DND-41 (cell line): ENCODE measurements around the gene RNF152.

ENCODE experiments used
- EZH2 ChIP-seq: IDR thresholded peaks from 3 replicates; pipeline ENCODE4 v1.6.1; 2012; ENCODE audit warnings: borderline replicate concordance, low read depth, mild to moderate bottlenecking, moderate library complexity, low read length, inconsistent platforms; ENCODE audit not compliant: severe bottlenecking
- TF ChIP-seq, protein P1 (sequence below): IDR thresholded peaks from 2 replicates; pipeline ENCODE4 v1.5.1; 2012; ENCODE audit warnings: borderline replicate concordance, low read length, moderate library complexity, mild to moderate bottlenecking; ENCODE audit not compliant: poor library complexity, severe bottlenecking; ENCODE audit errors: extremely low read depth

- TF ChIP-seq, protein P1, sequence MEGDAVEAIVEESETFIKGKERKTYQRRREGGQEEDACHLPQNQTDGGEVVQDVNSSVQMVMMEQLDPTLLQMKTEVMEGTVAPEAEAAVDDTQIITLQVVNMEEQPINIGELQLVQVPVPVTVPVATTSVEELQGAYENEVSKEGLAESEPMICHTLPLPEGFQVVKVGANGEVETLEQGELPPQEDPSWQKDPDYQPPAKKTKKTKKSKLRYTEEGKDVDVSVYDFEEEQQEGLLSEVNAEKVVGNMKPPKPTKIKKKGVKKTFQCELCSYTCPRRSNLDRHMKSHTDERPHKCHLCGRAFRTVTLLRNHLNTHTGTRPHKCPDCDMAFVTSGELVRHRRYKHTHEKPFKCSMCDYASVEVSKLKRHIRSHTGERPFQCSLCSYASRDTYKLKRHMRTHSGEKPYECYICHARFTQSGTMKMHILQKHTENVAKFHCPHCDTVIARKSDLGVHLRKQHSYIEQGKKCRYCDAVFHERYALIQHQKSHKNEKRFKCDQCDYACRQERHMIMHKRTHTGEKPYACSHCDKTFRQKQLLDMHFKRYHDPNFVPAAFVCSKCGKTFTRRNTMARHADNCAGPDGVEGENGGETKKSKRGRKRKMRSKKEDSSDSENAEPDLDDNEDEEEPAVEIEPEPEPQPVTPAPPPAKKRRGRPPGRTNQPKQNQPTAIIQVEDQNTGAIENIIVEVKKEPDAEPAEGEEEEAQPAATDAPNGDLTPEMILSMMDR: no peak
- no peak for TF ChIP-seq EZH2
Observed at GRCh38 chr18:61765097-61765496, 127.7 kb downstream of the RNF152 start.
